ENCODE measurements around the gene UNC13C. TPM values are rescaled to one million over a fixed set of nuclear protein-coding genes. Genes with fewer than 3 reads are reported as not detected.

UNC13C gene
- polyA plus RNA-seq, 1 experiment, result not detected

DNA sequence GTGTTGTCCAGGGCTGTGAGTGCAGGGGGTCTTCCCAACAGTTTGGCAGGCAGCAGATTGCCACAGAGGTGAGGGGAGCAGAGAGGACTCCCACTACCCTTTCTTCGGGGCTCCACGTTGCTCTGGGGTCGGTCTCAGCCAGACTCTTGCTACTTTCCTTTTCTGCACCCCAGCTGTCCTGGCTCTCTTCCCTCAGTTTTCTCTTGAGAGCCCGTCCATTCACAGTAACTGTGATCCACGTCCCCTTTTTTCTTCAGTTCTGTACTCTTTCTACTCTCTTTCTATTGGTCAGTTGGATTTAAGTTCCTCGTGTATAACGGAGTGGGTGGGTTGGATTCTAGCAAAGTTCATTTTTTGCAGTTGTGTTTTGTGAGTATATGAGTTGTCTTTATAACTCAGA is 105.8 kb downstream of the UNC13C start:
- POLR2A ChIA-PET, result no interaction called here
- H3K27me3 ChIP-seq (ENCODE audit: control insufficient read depth, insufficient read depth, low read length), result no peaks in the 10 kb centered on the region
- CTCF ChIA-PET, result no interaction called here
- no peaks in the 10 kb centered on the region for H3K9me3 ChIP-seq (ENCODE audit: control insufficient read depth, insufficient read depth, low read length)
- DNase-seq (ENCODE audit: low read depth, low spot score), result no peak
- TF ChIP-seq, protein P1, sequence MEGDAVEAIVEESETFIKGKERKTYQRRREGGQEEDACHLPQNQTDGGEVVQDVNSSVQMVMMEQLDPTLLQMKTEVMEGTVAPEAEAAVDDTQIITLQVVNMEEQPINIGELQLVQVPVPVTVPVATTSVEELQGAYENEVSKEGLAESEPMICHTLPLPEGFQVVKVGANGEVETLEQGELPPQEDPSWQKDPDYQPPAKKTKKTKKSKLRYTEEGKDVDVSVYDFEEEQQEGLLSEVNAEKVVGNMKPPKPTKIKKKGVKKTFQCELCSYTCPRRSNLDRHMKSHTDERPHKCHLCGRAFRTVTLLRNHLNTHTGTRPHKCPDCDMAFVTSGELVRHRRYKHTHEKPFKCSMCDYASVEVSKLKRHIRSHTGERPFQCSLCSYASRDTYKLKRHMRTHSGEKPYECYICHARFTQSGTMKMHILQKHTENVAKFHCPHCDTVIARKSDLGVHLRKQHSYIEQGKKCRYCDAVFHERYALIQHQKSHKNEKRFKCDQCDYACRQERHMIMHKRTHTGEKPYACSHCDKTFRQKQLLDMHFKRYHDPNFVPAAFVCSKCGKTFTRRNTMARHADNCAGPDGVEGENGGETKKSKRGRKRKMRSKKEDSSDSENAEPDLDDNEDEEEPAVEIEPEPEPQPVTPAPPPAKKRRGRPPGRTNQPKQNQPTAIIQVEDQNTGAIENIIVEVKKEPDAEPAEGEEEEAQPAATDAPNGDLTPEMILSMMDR (IDR thresholded peaks at IDR 0.05; ENCODE audit: low read depth, low read length), result no peak
- no peak overlapping the region for H3K27ac ChIP-seq (ENCODE audit: low read depth, low read length)
- H3K4me3 ChIP-seq (ENCODE audit: low read depth, low read length), result no peak overlapping the region

DNA sequence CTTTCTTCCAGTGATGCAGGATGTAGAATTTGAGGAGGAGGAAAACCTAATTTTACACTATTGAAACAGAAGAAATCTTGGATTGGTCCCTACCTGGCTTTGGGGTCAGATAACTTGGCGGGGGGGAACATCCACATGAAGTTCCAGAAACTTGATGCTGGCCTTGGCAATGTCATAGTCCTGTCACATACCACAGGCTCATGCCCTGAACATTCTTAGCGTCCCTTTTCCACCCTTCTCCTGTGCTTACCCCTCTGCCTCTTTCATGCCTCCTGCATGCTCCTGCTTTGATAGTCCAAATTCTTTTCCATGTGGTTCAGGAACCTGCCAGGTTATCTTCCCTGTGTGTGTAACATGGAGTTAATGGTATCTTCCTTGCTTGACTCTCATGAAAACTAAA is 110.6 kb downstream of the UNC13C start:
- ChIA-PET CTCF (no interaction called here), POLR2A (no interaction called here)
- no peaks in the 10 kb centered on the region for H3K27me3 ChIP-seq (ENCODE audit: control insufficient read depth, insufficient read depth, low read length)

DNA sequence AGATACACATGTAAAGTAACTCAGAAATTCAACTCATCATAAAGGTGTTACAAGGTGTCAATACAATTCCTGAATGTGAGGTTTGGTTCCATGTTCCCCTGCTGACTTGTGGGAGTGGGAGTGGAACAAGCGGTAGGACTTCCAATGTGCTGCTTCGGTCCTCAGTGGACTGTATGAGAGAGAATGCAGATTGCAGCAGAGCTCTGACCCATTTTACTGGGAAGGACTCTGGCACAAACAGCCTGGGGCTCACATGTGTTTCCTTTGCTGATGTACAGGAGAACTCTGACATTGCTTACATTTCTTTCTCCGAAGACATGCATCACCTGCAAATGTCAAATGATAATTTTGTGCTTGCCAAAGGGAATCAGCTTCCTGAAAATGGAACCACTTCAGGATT is 111.5 kb downstream of the UNC13C start:
- no peaks in the 10 kb centered on the region for H3K27me3 ChIP-seq (ENCODE audit: control insufficient read depth, insufficient read depth, low read length)
- H3K4me3 ChIP-seq (ENCODE audit: low read depth, low read length), result no peak overlapping the region
- POLR2A ChIA-PET, result no interaction called here
- H3K9me3 ChIP-seq (ENCODE audit: control insufficient read depth, insufficient read depth, low read length), result no peaks in the 10 kb centered on the region
- TF ChIP-seq, protein P1 (IDR thresholded peaks at IDR 0.05; ENCODE audit: low read depth, low read length), result no peak
- CTCF ChIA-PET, result no interaction called here
- DNase-seq (ENCODE audit: low read depth, low spot score), result no peak
- H3K27ac ChIP-seq (ENCODE audit: low read depth, low read length), result no peak overlapping the region

More for the DNA sequence above, 110.6 kb downstream of the UNC13C start:
- no peak overlapping the region for H3K27ac ChIP-seq (ENCODE audit: low read depth, low read length)
- no peak overlapping the region for H3K4me3 ChIP-seq (ENCODE audit: low read depth, low read length)
- DNase-seq (ENCODE audit: low read depth, low spot score), result no peak
- TF ChIP-seq, protein P1 (IDR thresholded peaks at IDR 0.05; ENCODE audit: low read depth, low read length), result no peak
- no peaks in the 10 kb centered on the region for H3K9me3 ChIP-seq (ENCODE audit: control insufficient read depth, insufficient read depth, low read length)

DNA sequence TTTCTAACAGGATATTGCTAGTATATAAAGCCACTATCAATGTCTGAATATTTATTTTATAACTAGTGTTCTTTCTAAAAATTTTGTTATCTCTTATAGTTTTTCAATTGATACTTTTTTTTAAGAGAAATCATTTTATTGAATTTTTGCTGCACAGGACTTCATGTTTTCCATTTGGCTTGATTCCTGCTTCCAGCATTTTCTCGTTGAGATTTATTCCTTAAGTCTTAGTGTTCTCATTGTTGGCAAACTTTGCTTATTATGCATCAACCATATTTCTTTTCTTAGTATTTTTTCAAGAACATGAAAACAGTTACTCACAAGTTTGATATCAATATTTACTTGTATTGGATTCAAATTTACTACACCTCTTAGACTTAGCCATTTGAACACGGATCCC is 113.4 kb downstream of the UNC13C start:
- no peaks in the 10 kb centered on the region for H3K27me3 ChIP-seq (ENCODE audit: control insufficient read depth, insufficient read depth, low read length)
- DNase-seq (ENCODE audit: low read depth, low spot score), result no peak
- no peak overlapping the region for H3K4me3 ChIP-seq (ENCODE audit: low read depth, low read length)
- TF ChIP-seq, protein P1 (IDR thresholded peaks at IDR 0.05; ENCODE audit: low read depth, low read length), result no peak
- CTCF ChIA-PET, result no interaction called here
- H3K9me3 ChIP-seq (ENCODE audit: control insufficient read depth, insufficient read depth, low read length), result no peaks in the 10 kb centered on the region
- POLR2A ChIA-PET, result no interaction called here
- H3K27ac ChIP-seq (ENCODE audit: low read depth, low read length), result no peak overlapping the region

DNA sequence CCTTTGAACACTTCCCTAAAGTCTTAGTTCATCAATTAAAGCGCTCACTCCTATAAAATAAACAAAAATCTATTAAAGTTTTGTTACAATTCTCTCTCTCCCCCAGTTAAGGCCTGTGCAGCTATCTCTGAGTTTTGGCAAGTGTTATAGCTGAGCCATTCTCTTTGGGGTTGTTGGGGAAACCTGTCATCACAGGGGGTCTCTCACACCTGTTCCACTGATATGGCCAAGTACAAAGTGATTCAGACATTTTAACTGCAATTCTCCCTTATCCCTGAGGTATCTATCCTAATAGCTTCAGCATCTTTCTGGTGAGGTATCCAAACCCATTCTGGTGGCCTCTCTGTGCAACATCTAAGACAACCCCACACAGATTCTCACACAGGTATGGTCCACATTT is 116.4 kb downstream of the UNC13C start:
- Histone ChIP-seq H3K27ac (ENCODE audit: low read depth, low read length) (no peak overlapping the region), H3K9me3 (ENCODE audit: control insufficient read depth, insufficient read depth, low read length) (no peaks in the 10 kb centered on the region), H3K4me3 (ENCODE audit: low read depth, low read length) (no peak overlapping the region), H3K27me3 (ENCODE audit: control insufficient read depth, insufficient read depth, low read length) (no peaks in the 10 kb centered on the region)
- CTCF ChIA-PET, result no interaction called here
- POLR2A ChIA-PET, result no interaction called here
- TF ChIP-seq, protein P1 (IDR thresholded peaks at IDR 0.05; ENCODE audit: low read depth, low read length), result no peak
- DNase-seq (ENCODE audit: low read depth, low spot score), result no peak
